Activated CD4-positive, alpha-beta T cell treated with anti-CD3 and anti-CD28 coated beads, Interleukin-2, amount 50 U/mL, for 4 hours (primary cell): ENCODE measurements around the gene GDAP2.
A peak's percentile ranks its signal among the peaks of the same experiment; 100 is the strongest.
"Not testable (repeated sequence)": the region's sequence is repeated elsewhere in the genome, so short reads cannot be mapped to it uniquely, and the experiment has no call there.

Experiments used
- DNase-seq, 2 experiments: peaks; one replicate each; pipeline ENCODE4 v3.0.0-alpha.2; 2020

The GDAP2 gene

DNA sequence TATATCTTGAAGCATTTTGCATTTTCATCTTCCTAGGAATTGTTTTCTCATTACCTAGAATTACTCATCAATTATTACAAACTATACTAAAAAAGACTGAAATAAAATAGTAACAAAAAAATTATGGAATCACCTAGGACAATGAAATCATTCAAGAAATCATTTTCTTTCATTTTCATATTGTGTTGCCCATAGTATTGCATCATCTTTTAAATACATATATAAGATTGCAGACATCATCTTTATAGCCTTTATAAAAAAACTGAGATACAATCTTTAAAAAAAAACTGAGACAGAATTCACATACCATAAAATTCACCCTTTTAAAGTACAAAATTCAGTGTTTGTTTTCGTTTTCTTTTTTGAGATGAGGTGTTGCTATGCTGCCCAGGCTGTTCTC is 29.6 kb downstream of the GDAP2 start:
- DNase-seq, result no peak

DNA sequence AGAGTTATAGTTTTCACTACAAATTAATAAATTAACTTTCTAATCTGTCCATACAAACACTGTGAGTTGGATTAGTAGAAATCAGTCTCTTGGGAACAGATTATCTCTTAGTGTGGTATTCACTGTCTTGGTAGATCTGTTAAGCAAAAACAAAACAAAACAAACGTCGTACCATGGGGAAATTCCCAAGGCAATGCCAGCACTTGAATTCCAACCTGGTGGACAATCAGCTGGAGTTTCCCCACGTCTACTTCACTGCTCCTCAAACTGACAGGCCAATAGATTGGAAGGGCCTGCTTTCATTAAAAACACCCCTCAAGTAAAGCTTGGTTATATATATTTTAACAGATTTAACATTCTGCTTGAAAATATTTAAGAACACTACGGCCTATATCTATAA is 31.9 kb downstream of the GDAP2 start:
- no peak for DNase-seq

DNA sequence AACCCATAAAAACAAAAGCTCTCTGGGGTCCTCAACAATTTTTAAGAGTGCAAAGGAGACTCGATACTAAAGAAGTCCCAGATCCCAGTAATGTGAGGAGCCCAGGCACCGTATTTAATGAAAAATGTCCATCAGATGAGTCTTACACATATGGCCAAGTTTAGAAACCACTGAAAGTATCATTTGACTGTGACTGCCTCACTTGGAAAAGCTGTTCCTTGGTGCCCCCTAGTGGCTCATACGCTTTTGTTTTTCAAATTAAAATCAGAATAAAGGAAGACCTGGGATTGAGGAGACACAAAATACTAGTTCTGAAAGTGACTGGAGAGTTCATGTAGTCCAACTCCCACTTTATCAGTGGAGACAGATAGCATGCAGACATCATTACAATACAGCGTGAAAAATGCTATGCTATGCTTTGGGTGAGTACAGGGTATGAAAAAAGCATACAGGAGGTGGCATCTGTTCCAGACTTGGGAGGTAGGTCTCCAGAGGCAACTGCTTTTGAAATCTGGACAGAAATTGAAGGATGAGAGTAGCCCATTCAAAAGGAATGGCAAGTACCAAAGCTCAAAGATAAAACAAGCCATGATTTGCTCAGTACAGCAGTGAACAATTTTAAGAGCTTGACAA is 33.8 kb downstream of the GDAP2 start:
- peak; percentile 44 to 46 for DNase-seq

DNA sequence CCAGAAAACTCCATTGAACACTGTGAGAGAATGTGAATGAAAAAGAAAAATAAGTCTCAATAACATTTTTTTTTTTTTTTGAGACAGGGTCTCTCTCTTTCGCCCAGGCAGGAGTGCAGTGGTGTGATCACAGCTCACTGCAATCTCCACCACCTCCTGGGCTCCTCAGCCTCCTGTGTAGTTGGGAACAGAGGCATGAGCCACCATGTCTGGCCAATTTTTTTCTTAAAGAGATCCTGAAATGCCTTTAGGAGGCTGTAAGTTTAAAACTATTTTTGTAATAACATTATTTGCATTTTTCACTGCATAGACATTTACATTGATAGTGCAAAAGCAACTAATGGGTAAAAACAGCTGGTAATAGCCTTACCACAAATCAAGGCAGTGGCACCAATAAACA is 35.3 kb downstream of the GDAP2 start:
- no peak for DNase-seq

DNA sequence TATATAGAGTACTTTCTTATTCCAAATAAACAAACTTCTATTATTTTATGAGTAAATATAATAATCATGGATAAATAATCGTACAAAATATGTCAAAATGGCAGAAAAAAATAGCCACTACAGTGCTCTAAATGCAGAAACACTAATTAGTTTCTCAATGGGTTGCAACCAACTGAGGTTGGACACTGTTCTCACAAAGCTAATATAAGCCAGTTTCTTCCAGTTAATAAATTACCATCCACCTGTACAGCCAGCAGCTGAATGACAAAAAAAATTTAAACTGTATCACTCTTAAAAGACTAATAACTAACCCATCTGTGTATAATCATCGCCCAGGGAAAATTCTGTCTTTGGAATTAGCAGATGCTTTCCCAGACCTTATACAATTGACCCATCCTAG is 36.9 kb downstream of the GDAP2 start:
- no peak for DNase-seq

DNA sequence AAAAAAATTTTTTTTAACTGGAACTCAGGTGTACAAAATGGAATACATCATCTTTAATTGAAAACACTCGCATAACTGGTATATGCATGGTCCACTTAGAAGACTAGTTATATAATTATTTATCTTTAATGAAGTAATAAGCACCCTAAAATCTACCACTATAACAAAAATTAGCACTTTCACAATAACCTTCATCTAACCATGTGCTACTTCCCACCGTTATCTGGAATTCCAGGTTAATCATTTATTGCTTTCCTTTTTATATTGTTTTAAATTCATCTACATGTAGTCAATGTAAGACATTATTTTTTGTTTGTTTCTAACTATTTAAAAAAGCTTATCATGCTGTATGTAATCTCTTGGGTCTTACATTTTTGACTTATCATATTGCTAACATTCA is 39.0 kb downstream of the GDAP2 start:
- no peak for DNase-seq

DNA sequence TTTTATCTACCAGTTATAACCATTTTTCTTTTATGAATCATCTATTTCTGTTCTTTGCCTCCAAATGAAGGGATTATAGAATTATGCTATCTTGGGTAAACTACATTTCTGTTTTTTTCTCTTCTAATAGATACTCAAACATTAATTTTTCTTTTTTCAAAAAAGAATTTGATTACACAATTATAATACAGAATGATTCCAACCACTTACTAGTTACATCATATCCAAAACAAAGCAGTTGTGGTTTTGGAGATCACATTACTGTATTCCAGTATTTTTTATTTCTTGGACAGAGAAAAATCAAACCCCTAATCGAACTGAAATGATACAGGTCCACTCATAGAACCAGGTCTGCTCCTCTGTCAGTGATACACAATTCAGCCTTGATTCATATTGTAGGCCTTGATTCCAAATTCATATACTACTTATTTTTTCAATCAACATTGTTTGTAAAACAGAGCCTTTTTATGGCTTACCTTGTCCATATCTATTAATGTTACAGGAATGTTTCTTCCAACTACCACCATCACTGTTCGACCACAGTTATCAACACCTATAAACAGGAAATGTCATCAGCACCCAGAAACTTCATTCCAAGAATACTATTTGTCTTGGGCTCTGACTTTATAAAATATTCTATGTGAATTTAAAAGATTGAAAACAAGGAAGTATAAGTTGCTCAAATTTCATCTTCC is 43.2 kb downstream of the GDAP2 start:
- no peak for DNase-seq

DNA sequence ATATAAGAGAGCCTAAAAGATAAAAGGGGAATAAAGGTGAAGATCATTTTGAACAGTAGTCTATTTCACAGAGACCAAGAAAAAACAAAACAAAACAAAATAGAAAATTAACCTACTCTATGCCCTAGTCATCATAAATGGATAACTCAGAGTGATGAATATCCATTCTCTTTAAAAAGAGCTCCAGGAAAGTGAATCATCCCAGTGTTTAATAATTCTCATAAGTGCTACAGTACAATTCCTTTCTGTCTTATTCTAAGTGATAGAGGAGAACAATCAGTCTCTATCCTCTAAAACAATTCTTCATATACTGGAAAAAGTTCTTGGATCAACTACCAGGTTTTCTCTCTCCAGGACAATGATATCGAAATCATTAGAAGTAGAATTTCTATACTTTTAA is 45.8 kb downstream of the GDAP2 start:
- DNase-seq, result no peak

DNA sequence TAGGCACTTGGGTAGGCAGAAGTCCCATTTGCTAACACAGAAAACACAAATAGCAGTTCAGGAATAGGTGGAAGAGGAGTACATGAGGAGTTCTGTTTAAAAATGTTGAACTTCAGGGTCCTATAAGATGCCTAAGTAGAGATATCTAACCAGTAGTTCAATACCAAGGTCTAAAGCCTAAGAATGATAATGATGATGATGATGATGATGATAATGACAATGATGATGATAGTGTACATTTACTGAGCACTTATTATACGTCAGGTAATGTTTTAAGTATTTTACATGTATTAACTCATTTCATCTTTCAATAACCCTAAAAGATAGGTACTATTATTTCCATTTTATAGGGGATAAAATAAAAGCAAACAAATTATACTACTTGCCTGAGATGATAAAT is 50.1 kb downstream of the GDAP2 start:
- no peak for DNase-seq

DNA sequence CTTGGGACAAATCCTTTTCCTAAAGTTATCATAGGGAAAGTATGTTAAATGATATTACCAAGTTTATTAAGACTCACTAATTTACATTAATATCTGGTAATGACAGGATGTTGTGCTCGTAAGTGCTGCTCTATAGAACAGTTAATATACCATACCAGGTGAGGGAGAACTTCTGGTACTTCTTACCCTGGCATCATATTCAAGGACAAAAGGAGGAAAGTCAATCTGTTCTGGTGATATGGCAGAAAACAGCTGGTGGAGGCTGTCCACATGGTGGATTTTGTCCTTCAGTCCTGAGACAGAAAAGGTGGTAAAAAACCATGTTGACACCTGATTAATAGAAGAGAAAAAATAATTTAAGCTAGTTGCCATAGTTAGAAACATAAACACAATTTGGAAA is 51.6 kb downstream of the GDAP2 start:
- no peak for DNase-seq

DNA sequence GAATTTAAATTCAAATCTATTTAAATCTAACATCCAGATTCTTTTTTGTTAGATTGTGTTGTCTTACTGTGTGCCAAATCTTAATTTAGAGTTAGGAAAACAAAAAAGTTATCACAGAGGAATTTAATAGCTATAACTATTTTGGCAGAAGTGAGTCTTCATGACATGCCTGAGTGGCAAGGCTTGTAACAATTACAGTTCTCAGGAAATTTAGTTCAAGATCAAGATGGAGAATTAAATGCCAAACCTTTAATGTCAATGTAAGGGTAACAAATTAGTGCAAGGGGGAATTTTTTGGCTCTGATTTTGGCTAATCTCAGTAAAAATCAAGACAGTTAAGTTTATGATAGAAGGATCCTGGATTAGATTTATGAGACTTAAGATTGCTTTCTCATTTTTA is 58.4 kb downstream of the GDAP2 start:
- DNase-seq, result no peak

DNA sequence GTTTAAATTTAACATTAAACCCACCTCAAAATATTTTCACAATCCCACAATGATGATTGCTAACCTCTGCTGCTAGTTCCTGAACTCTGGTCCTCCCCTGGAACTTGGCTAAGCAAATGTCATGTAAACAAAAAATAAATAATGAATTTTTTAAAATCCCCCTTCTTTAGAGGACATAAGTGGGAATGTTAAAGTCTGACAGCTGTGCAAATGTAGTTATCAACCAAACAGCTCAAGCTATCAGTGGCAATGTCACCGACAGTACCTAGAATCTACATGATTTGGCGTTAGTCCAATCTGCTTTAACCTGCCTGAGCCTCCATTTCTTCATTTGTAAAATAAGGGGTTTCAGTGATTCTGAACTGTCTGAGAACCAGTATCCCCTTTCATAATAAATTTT is 67.7 kb downstream of the GDAP2 start:
- DNase-seq, result no peak

DNA sequence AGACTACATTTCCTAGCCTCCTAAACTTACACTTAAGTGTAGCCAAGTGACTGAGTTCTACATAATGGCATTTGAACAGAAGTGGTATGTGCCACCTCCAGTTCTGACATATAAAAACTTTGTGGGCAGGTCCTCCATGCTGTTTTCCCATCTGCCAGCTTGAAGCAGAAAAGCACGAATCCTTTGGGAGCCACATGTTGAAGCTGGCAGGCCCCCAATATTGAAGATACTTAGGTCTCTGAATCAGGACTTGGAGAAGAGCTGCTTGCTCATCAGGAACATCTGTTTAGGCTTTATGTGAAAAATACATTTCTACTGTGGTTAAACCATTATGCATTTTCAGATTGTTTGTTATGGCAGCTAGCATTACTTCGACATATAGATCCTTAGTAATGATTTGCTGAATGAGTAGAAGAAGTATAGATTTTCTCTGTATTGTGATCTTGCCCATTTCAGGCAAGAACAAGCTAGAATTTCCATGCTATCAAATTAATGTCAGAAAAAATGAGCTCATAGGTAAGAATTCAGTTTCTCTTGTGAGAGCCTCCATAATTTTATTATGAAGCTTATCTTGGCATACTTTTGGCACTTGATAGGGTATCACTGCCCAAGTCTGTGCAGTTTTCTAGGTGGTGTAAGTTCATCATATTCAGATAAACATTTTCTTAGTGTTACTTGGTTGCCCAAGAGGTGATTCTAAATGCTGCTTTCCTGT is 68.4 kb downstream of the GDAP2 start:
- DNase-seq, result no peak

DNA sequence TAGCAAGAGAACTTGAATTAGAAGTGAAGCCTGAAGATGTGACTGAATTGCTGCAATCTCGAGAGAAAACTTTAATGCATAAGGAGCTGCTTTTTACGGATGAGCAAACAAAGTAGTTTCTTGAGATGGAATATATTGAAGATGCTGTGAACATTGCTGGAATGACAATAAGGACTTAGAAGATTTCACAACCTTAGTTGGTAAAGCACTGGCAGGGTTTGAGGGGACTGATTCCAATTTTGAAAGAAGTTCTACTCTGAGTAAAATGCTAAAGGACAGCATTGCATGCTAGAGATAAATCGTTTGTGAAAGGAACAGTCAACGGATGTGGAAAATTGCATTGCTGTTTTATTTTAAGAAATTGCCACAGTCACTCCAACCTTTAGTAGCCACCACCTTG is 69.5 kb downstream of the GDAP2 start:
- DNase-seq, result no peak

DNA sequence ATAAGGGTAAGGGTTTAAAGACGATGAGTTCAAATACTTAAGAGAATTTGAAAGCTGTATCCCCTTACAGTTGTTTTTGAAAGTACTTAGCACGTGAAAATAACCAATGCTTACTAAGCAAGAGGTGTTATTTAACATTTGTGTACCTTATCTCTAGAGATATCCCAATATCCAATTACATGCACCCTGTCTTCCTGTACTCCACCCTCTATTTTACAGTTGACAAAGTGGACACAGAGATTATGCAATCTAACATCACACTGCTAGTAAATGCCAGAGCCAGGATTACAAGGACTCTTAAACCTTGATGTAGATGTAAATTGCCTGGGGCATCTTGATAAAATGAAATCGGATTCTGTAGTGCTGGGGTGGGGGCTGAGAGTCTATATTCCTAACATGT is 72.0 kb downstream of the GDAP2 start:
- no peak for DNase-seq

DNA sequence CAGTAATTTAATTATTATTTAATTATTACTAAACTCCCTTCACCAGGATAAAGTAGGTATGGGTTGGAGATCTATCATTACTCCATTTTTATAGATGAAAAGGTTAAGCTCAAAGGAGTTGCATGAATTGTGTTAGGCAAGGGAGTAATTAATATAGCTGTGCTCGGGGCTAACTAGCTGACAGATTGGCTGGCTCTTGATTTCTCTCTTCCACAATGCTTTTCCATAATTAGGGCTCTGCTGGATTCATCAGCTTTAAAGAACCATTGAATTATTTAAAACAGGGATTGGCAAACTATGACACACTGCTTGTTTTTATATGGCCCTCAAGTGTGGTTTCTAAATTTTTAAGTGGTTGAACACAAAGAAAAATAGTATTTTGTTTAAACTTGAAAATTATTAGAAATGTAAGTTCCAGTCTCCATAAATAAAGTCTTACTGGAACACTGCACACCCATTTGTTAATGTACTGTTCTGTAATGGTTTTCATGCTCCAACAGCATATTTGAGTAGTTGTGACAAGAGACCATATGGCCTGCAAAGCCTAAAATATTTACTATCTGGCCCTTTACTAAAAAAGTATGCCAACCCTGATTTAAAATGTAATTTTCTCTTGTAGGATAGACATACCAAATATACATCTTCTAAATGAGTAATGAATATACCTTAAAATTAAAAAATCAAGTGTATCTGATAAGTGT is 76.4 kb downstream of the GDAP2 start:
- no peak for DNase-seq

DNA sequence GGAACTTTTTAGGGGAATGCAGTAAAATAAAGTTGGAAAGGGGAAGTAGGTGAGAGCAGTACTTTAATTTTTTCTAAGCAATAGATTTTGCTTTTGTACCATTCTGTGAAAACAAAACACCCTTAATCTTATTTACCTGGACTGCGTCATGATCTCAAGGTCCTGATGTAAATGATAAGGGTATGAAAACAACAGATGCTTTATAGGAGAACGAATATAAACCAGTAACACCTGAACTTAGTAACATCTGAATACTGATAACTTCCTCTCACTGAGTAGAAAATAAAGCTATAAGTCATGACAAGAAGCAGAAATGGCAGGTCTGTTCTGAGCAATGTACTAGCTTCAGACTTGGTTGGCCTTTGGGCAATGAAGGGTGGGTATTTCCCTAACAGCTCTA is 77.7 kb downstream of the GDAP2 start:
- no peak for DNase-seq

DNA sequence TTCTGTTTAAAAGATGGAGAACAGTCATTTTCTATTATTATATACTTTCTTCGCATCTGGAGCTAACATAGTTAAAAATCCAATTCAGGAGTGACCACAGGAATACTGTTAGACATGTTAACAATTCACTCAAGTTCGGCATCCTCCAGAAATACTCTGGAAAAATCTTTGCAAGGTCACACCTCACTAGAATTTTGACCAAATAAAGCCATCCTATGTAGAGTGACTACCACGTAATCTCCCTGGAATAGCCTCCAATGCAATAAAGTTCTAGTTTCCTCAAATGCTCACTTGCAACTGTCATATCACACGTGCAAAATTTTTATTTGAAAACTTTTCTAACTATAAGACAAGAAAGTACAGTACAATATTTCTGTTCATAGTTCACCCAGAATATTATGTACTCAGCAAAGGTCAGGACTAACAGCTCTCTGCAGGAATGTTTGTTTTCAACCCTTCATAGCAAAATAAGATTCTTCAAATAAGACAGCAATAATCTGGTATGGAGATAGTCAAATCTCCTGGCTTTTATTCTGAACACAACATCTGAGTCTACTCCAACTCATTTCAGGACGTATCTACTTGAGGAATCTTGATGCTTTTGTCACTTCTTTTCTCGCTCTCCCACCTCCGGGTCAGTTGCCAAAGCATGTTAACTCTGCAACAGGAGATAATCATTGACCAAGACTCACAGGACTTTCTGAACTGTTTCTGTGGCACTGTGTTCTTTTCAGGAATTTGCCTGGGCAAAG is 82.6 kb downstream of the GDAP2 start:
- no peak for DNase-seq

DNA sequence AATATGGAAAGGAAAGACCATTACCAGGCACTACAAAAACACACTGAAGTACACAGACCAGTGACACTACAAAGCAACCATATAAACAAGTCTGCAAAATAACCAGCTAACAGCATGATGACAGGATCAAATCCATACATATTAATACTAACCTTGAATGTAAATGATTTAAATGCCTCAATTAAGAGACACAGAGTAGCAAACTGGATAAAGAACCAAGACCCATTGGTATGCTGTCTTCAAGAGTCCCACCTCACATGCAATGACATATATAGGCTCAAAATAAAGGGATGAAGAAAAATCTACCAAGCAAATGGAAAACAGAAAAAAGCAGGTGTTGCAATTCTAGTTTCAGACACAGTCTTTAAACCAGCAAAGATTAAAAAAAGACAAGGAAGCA is 84.9 kb downstream of the GDAP2 start:
- not testable (repeated sequence) for DNase-seq

DNA sequence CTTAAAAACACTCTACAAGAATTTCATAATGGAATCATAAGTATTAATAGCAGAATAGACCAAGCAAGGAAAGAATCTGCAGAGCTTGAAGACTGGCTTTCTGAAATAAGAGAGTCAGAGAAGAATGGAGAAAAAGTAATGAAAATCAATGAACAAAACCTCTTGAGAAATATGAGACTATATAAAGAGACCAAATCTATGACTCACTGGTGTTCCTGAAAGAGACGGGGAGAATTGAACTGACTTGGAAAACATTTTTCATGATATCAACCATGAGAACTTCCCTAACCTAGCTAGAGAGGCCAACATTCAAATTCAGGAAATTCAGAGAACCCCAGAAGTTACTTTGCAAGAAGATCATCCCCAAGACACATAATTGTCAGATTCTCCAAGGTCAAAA is 85.6 kb downstream of the GDAP2 start:
- DNase-seq, result no peak

DNA sequence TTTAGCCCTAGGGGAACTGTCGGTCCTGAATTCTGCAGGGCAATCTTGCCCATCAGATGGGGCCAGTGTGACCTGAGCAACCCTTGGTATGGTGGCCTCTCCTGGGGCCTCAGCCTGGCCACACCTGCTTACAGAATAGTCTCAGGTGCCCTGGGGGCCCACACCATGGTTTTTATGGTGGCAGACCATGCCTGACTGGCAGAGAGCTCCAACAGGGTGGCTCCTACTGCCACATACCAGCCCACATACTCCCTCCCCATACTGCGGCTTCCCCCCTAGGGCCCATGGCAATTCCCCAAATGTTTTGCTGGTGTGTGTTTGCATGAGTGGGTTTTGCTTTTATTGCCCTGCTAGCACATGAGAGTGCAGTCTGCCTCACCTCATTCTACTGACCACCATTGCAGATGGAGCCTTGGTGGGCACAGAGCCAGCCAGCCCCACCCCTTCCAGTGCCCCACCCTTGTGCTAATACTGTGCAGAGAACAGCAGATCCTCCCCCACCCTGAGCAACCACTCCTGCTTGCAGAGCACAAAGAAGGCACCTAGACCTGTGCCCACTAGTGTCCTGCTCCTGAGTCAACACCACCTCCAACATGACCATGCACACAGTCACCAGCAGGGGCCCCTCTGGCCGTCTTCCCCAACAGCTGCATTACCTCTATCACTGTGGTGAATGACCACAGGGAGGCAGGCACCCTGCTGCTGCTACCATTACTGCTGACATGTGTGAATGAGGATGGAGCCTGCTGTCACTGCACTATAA is 86.8 kb downstream of the GDAP2 start:
- DNase-seq, result no peak

DNA sequence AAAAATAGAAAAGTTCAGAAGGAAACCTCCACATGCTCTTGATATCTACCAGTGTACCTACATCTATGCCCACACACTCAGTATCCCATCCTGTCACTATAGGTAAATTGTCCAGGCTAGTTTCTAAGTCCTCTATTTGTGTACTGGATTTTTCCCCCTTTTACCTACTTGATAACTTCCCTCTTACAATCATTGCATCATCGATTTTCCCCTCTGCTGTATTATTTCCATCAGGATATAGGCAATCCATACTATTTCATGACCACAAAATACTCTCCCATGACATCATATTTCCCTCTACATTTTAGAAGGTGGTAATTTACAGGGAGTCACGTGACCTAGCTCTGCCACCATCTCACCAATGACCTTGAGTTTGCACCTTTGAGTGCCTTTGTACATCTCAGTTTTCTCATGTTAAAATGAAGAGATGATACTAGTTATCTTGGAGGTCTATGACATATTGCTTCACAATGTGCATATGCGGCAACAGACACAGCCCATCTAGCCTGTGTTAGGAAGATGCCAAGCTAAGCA is 88.2 kb downstream of the GDAP2 start:
- no peak for DNase-seq
